Hepatocyte (in vitro differentiated cells): ENCODE results near the gene ELL2. TPM values are rescaled to one million over a fixed set of nuclear protein-coding genes. Genes with fewer than 3 reads are reported as not detected.

Source experiments
- DNase-seq: peaks from one replicate; pipeline ENCODE4 v3.0.0-alpha.2; 2016; ENCODE audit warnings: low spot score
- H2AFZ ChIP-seq: fragments of 200-600 bp; sonication (generic); 2 replicates; pipeline ENCODE4 v1.6.0; 2016; ENCODE audit warnings: antibody characterized with exemption, mild to moderate bottlenecking
- H3K27ac ChIP-seq: fragments of 200-600 bp; sonication (generic); 2 replicates; pipeline ENCODE4 v1.5.1; 2016; ENCODE audit warnings: mild to moderate bottlenecking
- H3K27me3 ChIP-seq: fragments of 200-600 bp; sonication (generic); 2 replicates; pipeline ENCODE4 v1.6.1; 2016
- H3K36me3 ChIP-seq: fragments of 200-600 bp; sonication (generic); replicated peaks from 2 replicates; pipeline ENCODE4 v1.5.1; 2016; ENCODE audit warnings: low read depth; ENCODE audit not compliant: insufficient read depth
- H3K4me1 ChIP-seq: fragments of 200-600 bp; sonication (generic); 2 replicates; pipeline ENCODE4 v1.5.1; 2016; ENCODE audit warnings: mild to moderate bottlenecking, moderate library complexity; ENCODE audit not compliant: insufficient read depth
- H3K4me2 ChIP-seq: fragments of 200-600 bp; sonication (generic); 2 replicates; pipeline ENCODE4 v1.6.0; 2016
- H3K4me3 ChIP-seq: fragments of 200-600 bp; sonication (generic); 2 replicates; pipeline ENCODE4 v1.5.1; 2016; ENCODE audit warnings: mild to moderate bottlenecking
- H3K79me2 ChIP-seq: fragments of 200-600 bp; sonication (generic); 2 replicates; pipeline ENCODE4 v1.6.0; 2017; ENCODE audit warnings: mild to moderate bottlenecking
- H3K9me2 ChIP-seq: fragments of 200-600 bp; sonication (generic); replicated peaks from 2 replicates; pipeline ENCODE4 v1.6.0; 2017; ENCODE audit warnings: mild to moderate bottlenecking; ENCODE audit not compliant: insufficient read depth
- H3K9me3 ChIP-seq: fragments of 200-600 bp; sonication (generic); 2 replicates; pipeline ENCODE4 v1.5.1; 2016; ENCODE audit warnings: low read depth, mild to moderate bottlenecking
- H4K20me1 ChIP-seq: fragments of 200-600 bp; sonication (generic); 2 replicates; pipeline ENCODE4 v1.6.0; 2016; ENCODE audit warnings: mild to moderate bottlenecking; ENCODE audit not compliant: insufficient read depth, poor library complexity, severe bottlenecking
- EZH2 ChIP-seq: fragments of 200-600 bp; sonication (generic); IDR thresholded peaks from 2 replicates; pipeline ENCODE4 v1.6.1; 2016; ENCODE audit warnings: antibody characterized with exemption, mild to moderate bottlenecking, borderline replicate concordance
- EZH2phosphoT487 ChIP-seq: fragments of 200-600 bp; sonication (generic); IDR thresholded peaks from one replicate; pipeline ENCODE4 v1.6.1; 2018; ENCODE audit warnings: antibody characterized with exemption, mild to moderate bottlenecking, low read depth, moderate library complexity; ENCODE audit not compliant: unreplicated experiment, severe bottlenecking
- WGBS: methylation state at CpG from one replicate; pipeline ENCODE4 v1.1.6; 2016; ENCODE audit warnings: low lambda C conversion rate; ENCODE audit errors: missing lambda C conversion rate; 5-methylcytosine and 5-hydroxymethylcytosine counted together
- polyA plus RNA-seq: library from polyadenylated mRNA; unstranded; fragments of >200 nt; fragmentation: Nextera tagmentation; extraction: Ambion mirVana; gene quantifications from 2 replicates; pipeline ENCODE4 v1.2.1, GENCODE V29; 2016
- total RNA-seq: library from RNA; depleted of rRNA; stranded (reverse); fragments of >200 nt; gene quantifications from 2 replicates; pipeline ENCODE4 v1.2.3, GENCODE V29; 2014
- TF ChIP-seq, protein P1 (sequence below): fragments of 200-600 bp; sonication (generic); IDR thresholded peaks from 2 replicates; pipeline ENCODE4 v1.5.1; 2016; ENCODE audit warnings: antibody characterized with exemption, mild to moderate bottlenecking; ENCODE audit not compliant: poor library complexity

The ELL2 gene
- total and polyA plus RNA-seq, 2 experiments from 2014 or later = 34.6 to 56.0 TPM

DNA sequence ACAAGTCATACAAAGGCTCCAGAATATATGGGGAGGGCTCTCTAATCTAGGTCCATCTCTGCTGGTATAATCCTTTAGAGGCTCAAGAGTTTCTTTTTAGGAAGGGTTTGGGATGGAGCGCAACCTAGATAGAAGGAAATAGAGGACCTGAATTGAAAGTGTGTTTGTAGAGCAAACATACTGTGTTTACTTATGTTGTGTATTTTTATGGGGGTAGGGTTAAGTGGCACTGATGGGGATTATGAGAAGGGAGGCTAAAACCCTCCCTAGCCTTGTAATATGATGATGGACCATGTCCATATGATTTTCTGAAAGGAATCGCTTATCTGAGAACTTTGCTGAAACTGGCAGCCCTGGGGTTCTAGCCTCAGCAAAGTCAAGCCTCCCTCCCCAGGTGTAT lies 4.4 kb upstream of the ELL2 start:
- Histone ChIP-seq H4K20me1 (peaks cover under 1% of the 10 kb centered on the region), H3K27me3 (no peaks in the 10 kb centered on the region), H2AFZ (no peak overlapping the region), H3K4me3 (no peak overlapping the region), H3K36me3 (no peaks in the 10 kb centered on the region), H3K4me1 (peaks cover 5% of the 10 kb centered on the region), H3K9me3 (peaks cover 6% of the 10 kb centered on the region), H3K4me2 (no peak overlapping the region), H3K9me2 (no peaks in the 10 kb centered on the region), H3K79me2 (peaks cover 1% of the 10 kb centered on the region), H3K27ac (no peak overlapping the region)
- TF ChIP-seq EZH2 (no peak), EZH2phosphoT487 (no peak)
- TF ChIP-seq, protein P1, sequence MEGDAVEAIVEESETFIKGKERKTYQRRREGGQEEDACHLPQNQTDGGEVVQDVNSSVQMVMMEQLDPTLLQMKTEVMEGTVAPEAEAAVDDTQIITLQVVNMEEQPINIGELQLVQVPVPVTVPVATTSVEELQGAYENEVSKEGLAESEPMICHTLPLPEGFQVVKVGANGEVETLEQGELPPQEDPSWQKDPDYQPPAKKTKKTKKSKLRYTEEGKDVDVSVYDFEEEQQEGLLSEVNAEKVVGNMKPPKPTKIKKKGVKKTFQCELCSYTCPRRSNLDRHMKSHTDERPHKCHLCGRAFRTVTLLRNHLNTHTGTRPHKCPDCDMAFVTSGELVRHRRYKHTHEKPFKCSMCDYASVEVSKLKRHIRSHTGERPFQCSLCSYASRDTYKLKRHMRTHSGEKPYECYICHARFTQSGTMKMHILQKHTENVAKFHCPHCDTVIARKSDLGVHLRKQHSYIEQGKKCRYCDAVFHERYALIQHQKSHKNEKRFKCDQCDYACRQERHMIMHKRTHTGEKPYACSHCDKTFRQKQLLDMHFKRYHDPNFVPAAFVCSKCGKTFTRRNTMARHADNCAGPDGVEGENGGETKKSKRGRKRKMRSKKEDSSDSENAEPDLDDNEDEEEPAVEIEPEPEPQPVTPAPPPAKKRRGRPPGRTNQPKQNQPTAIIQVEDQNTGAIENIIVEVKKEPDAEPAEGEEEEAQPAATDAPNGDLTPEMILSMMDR = no peak
- 71% methylated on average over 2 of the region's 2 CpGs for WGBS
- no peak for DNase-seq

DNA sequence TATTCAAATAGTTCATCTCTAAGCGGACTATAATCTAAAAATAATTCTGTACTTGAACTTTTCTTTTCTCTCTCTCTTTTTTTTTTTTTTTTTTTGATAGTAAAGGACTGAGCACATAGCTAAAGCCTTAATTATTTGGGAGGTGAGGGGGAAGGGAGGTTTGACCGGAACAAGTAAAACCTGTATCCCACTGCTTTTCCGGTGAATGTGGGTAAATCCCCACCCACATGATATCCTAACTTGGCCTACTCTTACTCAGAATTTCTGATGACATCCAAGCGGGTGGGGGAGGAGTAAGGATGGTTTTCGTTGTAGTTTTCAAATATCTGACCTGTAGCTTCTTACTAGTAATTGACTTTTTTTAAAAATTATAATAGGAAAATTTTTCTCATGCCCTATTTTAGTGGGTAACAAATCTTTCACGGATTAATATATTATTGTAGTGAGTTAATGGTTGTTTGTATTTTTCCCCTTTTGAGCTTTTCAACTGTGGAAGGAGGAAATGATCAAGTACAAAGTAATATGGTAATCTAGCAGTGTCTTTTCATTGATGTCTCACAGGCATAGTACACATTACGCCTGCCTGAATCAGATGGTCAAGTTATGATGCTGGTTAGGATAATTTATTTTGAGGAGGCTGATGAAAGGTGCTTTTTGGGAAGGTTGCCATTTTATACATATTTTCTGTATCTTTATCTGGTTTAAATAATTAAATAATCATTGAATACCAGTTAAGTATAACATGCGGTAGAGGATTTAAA lies 2.2 kb upstream of the ELL2 start:
- H3K9me2 ChIP-seq = no peaks in the 10 kb centered on the region
- WGBS = 81% methylated on average over 8 of the region's 8 CpGs
- H3K27ac ChIP-seq = no peak overlapping the region
- no peak overlapping the region for H3K4me3 ChIP-seq
- H3K79me2 ChIP-seq = peaks cover 23% of the 10 kb centered on the region
- no peaks in the 10 kb centered on the region for H3K9me3 ChIP-seq
- H3K4me2 ChIP-seq = no peak overlapping the region
- H3K27me3 ChIP-seq = no peaks in the 10 kb centered on the region
- no peak overlapping the region for H2AFZ ChIP-seq
- H3K36me3 ChIP-seq = no peaks in the 10 kb centered on the region
- no peaks in the 10 kb centered on the region for H3K4me1 ChIP-seq
- no peak for TF ChIP-seq EZH2phosphoT487
- TF ChIP-seq, protein P1 = no peak
- TF ChIP-seq EZH2 = no peak
- no peak for DNase-seq
- peaks cover 21% of the 10 kb centered on the region for H4K20me1 ChIP-seq

DNA sequence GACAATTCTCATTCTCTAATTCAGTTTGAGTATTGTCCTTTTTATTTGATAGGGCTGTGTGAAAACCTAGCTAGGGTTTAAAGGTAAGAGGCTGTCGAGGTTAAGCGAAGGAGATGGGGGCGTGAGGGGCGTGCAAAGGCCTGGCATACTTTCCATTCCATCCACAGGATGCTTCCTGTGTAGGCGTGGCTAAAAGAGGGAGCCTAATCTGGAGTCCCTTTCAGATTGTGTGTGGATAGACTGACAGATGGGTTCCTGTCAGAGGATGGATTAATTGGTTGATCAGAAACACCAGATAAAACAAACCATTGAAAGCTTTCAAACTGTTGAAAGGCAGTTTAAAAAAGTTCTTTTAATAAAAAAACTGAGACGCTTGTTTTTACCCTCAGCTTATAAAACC lies 1.1 kb upstream of the ELL2 start:
- Histone ChIP-seq H3K36me3 (no peaks in the 10 kb centered on the region), H3K79me2 (peaks cover 33% of the 10 kb centered on the region), H3K4me1 (no peaks in the 10 kb centered on the region), H3K27me3 (no peaks in the 10 kb centered on the region), H4K20me1 (peaks cover 32% of the 10 kb centered on the region), H2AFZ (peak overlapping the region; percentile 13), H3K9me2 (no peaks in the 10 kb centered on the region), H3K27ac (peak overlapping the region; percentile 90), H3K4me2 (peak overlapping the region; percentile 70), H3K9me3 (no peaks in the 10 kb centered on the region), H3K4me3 (no peak overlapping the region)
- peak; percentile 28 for DNase-seq
- 60% methylated on average over 6 of the region's 6 CpGs for WGBS
- TF ChIP-seq EZH2phosphoT487 = no peak
- TF ChIP-seq, protein P1 = no peak
